ENCODE results near the gene SLC23A1. TPM values are rescaled to one million over a fixed set of nuclear protein-coding genes. Genes with fewer than 3 reads are reported as not detected.

SLC23A1 gene
- total and polyA plus RNA-seq, 2 donors (not counting 1 experiment from before 2014, with no cell fraction given) = 5.8 to 9.6 TPM

DNA sequence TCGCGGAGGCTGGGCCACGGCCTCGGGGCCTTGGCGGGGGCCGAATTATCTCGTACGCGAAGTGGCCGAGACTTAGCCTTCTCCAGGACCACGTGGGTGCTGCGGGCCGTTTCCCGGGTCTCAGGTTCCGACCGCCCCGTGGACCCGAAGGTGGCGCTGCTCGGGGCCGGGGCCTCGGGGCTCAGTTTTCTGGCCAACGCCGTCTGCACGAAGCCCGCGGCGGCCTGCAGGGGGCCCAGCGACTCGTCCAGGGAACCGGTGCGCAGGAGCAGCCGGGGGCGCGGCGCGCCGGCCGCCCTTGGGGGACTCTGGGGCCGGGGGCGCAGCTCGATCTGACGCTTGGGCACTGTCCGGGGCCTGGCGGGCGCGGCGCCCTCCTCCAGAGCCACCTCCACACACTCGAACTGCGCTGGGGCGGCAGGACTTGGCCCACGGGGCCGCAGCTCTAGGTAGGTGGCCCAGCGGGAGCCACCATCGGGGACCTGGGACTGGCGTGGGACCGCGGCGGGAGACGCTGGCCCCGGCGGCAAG is 11.1 kb upstream of the SLC23A1 start:
- H3K4me3 ChIP-seq (ENCODE audit: control extremely low read depth in 1 of 5, extremely low read depth in 1 of 5, insufficient read depth in 1 of 5, low read depth in 2 of 5, low read length in 4 of 5) = peak overlapping the region; percentile 69 to 90 (median 80)
- DNase-seq = peak; percentile 80

More for the DNA sequence above, 11.1 kb upstream of the SLC23A1 start:
- intact Hi-C loops (cut with micrococcal nuclease) = loop anchor here (1.0 to 5.0 kb wide), 3 partner anchors 10 to 817 kb away; partner anchors contain the start of genes HSPA9 and SPATA24
- Histone ChIP-seq H2AFZ (ENCODE audit: insufficient read depth, low read depth, low read length, poor library complexity, severe bottlenecking) (peak overlapping the region; percentile 88), H3K27ac (ENCODE audit: low read length in 2 of 2) (no peak overlapping the region), H3K9me3 (ENCODE audit: control extremely low read depth in 1 of 3, control insufficient read depth in 2 of 3, insufficient read depth in 1 of 3, low read length in 2 of 3) (peaks cover 0 to 4% (median 0%) of the 10 kb centered on the region in 3 donors), H3K4me2 (replicated peaks; ENCODE audit: low read depth, low read length, poor library complexity, severe bottlenecking) (peak overlapping the region; percentile 91), H4K20me1 (ENCODE audit: control insufficient read depth, insufficient read depth, low read length, poor library complexity, severe bottlenecking) (peaks cover 7% of the 10 kb centered on the region), H3K4me1 (ENCODE audit: control insufficient read depth in 2 of 2, insufficient read depth in 2 of 2, low read length in 2 of 2) (peaks cover 35 to 47% of the 10 kb centered on the region in 2 donors), H3K79me2 (ENCODE audit: control insufficient read depth, insufficient read depth, low read length) (peaks cover 16% of the 10 kb centered on the region), H3K36me3 (replicated peaks in 1 of 2; ENCODE audit: control extremely low read depth in 1 of 2, control insufficient read depth in 1 of 2, extremely low read depth in 1 of 2, insufficient read depth in 2 of 2, low read length in 1 of 2) (no peaks in the 10 kb centered on the region), H3K27me3 (replicated peaks in 1 of 4; ENCODE audit: control extremely low read depth in 1 of 4, control insufficient read depth in 3 of 4, insufficient read depth in 4 of 4, low read length in 3 of 4) (no peaks in the 10 kb centered on the region), H3K9ac (ENCODE audit: low read length) (peak overlapping the region; percentile 70)
- WGBS (ENCODE audit: insufficient coverage) = 24% methylated on average over 62 of the region's 62 CpGs
- no peak overlapping the region for H3K27ac Mint-ChIP-seq
- ChIA-PET CTCF (interaction anchor here (1.0 to 2.7 kb wide), 7 partner anchors 9 to 145 kb away, joined by 3 to 16 read pairs (median 5); partner anchors contain the start of genes PAIP2 and SPATA24), POLR2A (interaction anchor here (8.4 kb wide), 1 partner anchor 53 kb away, joined by 70 read pairs; the partner anchor contains the start of gene PAIP2)
- no peaks in the 10 kb centered on the region for H3K27me3 Mint-ChIP-seq
- ATAC-seq (ENCODE audit: low read depth) = peak; percentile 19
- H3K4me1 Mint-ChIP-seq = peaks cover 34% of the 10 kb centered on the region
- no peaks in the 10 kb centered on the region for H3K9me3 Mint-ChIP-seq (ENCODE audit: insufficient read depth)
- TF ChIP-seq EZH2 (IDR thresholded peaks at IDR 0.05; ENCODE audit: borderline replicate concordance, insufficient read depth, low read depth, low read length, poor library complexity, severe bottlenecking) = no peak
- TF ChIP-seq, protein P1, sequence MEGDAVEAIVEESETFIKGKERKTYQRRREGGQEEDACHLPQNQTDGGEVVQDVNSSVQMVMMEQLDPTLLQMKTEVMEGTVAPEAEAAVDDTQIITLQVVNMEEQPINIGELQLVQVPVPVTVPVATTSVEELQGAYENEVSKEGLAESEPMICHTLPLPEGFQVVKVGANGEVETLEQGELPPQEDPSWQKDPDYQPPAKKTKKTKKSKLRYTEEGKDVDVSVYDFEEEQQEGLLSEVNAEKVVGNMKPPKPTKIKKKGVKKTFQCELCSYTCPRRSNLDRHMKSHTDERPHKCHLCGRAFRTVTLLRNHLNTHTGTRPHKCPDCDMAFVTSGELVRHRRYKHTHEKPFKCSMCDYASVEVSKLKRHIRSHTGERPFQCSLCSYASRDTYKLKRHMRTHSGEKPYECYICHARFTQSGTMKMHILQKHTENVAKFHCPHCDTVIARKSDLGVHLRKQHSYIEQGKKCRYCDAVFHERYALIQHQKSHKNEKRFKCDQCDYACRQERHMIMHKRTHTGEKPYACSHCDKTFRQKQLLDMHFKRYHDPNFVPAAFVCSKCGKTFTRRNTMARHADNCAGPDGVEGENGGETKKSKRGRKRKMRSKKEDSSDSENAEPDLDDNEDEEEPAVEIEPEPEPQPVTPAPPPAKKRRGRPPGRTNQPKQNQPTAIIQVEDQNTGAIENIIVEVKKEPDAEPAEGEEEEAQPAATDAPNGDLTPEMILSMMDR (IDR thresholded peaks at IDR 0.05) = peak; percentile 86
- peak overlapping the region; percentile 99 for H3K4me3 Mint-ChIP-seq
